Activated CD4-positive, alpha-beta T cell treated with anti-CD3 and anti-CD28 coated beads, Interleukin-2, Interleukin-6, amounts not matched to agents 100 ng/mL and 50 ng/mL, durations not matched to agents 16 hours and 8 hours (primary cell): ENCODE data around the gene CFAP300.

Experiments
- DNase-seq: peaks from one replicate; pipeline ENCODE4 v3.0.0-alpha.2; 2020

CFAP300 gene

DNA sequence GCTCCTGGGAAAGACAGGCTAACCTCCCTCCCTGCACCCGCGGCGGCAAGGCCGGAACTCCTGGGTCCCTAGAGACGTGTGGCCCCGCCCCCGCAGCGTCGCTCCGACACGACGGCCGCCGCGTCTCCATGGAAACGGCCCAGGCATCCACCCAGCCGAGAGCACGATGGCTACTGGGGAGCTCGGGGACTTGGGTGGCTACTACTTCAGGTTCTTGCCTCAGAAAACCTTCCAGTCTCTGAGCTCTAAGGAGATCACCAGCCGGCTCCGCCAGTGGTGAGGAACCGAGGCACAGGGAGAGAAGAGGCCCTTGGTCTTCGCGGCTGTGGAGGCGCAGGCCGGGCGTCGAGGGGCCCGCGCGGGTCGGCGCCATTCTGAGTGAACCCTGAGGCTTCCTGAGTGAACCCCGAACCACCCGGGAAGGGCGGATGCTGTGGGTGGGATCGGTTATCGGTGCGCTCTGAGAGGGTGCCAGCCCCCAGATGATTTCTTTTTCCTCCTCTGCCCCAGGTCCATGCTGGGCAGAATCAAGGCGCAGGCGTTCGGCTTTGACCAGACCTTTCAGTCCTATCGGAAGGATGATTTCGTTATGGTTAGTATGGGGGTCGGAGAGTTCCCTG, at the start of gene CFAP300:
Gene CFAP300 (plus strand): TSS at position 133 of the 620 bp plus-strand sequence. CDS start 34 bp downstream, at position 167.
- DNase-seq: peak; percentile 64

DNA sequence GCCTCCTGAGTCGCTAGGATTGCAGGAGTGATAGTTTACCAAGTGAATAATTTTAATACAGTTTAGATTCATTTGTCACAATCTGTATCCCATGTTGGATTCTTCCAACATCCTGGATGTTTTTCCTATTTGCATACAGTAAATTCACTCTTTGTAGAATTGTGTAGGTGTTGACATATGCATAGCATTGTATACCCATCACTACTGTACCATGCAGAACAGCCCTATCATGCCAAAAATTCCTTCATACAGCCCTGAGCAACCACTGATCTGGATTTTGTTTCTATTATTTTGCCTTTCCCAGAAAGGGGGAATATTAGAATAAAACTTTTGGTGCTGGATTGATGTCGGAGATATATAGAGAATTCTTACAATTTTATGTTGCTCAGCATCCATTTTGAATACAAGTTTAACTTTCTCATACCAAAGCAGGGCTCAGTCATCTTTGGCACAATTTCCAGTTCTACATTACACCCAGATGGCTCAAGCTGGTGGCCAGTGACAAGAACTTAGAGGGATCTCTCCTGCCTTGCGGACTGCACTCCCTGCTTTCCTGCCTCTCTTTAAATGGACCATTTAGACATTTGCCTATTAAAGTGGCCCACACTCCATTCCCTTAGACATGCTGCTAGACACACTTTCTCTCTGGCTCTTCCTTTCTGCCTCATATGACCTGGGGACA, 45.4 kb upstream of the CFAP300 start:
- DNase-seq: no peak

DNA sequence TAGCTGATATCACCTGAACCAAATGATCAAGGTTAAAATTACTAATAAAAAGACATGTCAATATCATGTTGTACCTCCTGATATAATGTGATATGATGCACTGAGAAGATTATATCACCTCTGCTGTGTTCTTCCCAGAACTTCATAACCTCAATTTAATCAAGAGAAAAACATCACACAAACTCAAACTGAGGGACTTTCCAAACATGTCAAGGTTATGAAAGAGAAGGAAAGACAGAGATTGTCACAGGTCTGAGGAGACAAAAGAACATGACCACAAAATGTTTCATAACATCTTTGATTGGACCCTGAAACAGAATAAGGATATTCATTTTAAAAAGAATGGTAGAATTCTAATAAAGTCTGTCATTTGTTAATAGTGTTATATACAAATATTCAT, 43.0 kb upstream of the CFAP300 start:
- DNase-seq: no peak

DNA sequence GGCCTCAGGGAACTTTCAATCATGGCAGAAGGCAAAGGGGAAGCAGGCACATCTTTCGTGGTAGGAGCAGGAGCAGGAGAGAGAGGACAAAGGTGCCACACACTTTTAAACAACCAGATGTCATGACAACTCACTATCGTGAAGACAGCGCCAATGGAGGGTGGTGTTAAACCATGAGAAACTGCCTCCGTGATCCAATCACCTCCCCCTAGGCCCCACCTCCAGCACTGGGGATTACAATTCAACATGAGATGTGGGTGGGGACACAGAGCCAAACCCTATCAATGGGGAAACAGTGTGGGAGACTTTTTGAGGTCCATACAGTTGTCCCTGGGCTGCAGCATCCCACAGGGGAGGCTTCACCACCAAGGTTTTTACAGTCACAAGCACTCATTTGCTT, 41.9 kb upstream of the CFAP300 start:
- DNase-seq: no peak

DNA sequence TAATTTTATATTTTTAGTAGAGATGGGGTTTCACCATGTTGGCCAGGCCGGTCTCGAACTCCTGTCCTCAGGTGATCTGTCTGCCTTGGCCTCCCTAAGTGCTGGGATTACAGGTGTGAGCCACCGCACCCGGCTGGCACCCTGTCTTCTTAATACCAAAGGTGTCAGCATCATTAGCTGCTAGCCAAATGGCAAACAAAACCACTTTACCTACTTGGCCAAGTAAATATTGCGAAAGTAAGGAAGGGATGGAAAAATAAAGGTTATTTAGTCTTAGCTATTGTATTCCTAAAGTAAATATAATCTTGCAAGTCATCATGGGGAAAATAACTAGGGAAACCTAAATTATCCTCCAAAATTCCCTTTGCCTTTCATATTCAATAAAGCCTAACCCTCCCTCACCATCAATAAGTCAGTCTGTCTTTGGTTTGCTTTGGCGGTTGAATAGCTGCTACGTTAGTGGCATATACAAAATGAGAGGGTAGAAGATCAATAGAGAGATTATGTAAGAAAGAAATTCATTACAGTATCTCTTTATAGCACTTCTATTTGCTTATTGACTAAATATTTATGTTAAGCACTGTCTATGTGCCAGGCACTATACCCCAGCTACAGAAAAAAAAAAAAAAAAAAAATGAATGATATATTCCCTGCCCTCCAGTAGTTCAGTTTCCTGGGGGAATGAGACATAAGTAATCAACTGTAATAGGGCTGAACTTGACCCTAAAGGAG, 40.2 kb upstream of the CFAP300 start:
- DNase-seq: no peak

DNA sequence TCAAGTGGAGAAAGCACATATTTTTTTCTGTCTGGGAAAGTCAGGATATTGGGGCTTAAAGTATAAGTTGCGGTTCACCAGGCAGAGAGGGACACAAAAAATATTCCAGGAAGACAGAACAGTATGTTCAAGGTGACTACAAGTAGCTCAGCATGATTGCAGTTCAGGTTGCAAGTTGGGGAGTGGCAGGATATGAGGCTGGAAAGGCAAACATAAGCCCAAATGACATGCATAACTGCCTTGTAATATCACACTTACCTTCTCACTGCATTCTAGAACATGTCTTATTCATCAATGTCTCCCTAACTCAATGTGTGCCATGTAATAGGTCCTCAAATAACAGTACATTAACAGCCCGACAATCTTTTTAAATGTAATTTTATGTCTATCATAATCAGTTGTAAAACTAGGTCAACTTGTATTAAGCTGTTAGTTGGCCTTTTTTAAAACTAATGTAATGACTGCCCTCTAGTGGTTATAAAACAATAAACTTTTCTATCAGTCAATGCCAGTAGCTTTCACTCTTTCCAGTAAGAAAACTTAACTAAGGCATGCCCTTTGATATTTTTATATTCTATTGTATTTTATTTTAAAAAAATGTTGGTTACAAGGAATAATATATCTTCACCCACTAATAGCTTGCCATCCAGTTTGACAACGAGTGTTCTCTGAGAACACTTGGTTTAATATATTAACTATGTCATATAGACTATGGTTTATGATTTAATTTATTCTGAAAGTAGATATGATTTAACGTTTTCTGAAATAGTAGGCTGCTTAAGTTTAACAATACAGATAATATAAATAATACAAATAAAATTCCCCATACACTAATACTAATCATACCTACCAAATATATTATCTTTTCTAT, 39.4 kb upstream of the CFAP300 start:
- peak; percentile 40 for DNase-seq

DNA sequence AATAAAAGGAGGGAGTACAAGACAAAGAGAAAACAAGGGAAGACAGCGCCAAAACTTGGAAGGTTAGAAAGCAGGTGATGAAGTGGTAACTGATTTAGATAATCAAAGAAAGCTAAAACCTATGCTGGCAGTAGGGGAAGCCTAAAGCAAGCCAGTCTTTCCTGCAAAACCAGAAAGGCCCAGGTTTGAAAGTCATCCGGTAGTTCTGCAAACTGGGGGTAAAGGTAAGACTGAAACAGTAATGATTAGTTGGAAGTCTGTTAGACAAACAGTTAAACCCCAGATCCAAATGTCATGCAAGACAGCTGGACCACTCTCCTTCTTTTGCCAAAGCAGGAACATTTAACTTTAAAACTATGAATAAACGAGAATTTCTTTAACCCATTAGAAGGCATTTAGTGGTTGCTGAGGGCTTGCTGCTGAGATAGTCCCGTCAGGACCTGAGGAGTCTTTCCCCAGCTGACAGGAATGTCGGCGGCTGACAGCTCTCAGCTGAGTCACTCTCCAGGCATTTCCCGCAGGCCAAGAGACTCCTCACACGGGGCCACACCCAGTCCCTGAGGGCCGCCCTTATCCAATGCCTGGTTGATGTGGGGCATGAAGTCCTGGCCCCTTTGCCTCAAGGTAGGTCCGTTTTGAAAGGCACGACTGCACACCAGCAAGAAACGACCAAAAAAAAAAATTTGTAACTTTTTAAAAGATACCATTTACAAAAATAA, 36.3 kb upstream of the CFAP300 start:
- no peak for DNase-seq

DNA sequence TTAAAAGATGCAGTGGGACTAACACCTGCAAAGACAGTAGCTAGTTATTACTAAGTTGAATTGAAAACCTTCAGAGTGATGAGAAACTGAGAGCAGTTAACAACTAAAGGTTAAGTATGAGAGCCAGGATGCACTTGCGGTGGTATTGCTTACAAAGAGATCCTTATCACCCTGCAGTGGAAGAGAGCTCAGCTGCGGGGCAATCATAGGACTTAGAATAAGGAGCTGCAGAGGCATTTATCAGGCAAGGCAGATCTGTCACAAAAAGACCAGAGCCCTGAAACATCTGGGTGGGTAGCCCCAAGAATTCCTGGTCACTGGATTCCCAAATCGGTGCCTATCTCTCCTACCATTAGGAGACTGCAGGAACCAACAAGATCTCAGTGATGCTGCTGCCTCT, 34.3 kb upstream of the CFAP300 start:
- DNase-seq: peak; percentile 12

DNA sequence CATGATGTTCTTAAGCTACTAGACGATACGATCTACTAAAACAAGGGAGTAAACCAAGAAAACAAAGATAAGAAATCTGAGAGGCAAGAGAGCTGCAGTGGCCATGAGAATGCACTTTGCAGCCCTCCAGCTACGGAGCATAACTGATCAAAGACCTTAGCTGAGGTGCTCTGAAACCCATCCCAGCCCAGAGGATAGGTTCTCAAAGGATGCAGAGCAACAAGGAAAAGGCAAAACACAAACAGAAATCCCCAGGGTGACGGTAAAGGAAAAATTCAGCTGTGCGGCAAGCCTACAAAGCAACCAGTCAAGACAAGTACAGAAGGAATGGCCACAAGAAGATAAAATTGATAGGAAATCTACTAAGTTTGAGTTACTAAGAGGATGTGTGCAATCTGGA, 32.5 kb upstream of the CFAP300 start:
- DNase-seq: no peak

DNA sequence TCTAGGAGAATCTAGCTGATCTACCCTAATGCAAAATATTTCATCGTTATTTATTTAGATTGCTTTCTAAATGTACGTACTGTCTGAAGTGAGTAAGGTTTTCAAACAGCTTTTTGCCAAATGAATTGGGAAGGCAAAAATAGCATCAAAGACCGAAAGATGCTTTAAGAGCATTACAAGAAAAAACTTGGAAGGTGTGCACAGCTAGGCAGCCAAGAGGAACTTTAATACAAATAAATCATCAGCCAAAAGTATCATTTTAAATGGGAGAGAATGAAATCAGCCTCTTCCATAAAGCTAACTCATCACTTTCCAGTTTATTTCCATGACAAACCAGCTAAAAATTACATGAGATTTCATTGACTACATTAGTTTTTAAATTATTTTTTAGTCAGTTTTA, 30.2 kb upstream of the CFAP300 start:
- DNase-seq: no peak

DNA sequence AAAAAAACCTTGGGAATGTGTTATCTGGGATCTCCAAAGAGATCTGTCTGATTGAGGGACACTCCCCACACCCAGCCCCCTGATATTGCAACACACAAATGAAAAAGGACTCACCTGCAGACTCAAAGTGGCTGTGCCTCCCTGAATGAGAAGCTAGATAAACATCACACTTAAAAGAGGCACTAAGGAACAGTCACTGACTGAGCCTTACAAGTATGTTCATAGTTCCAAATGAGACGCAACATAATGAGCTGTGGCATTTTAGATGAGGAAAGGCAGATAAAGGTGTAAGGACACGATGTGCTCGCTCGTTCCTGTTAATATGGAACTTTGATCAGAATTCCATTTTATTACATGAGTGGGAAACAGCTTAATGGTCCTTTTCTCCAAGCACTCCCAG, 21.0 kb upstream of the CFAP300 start:
- DNase-seq: no peak

DNA sequence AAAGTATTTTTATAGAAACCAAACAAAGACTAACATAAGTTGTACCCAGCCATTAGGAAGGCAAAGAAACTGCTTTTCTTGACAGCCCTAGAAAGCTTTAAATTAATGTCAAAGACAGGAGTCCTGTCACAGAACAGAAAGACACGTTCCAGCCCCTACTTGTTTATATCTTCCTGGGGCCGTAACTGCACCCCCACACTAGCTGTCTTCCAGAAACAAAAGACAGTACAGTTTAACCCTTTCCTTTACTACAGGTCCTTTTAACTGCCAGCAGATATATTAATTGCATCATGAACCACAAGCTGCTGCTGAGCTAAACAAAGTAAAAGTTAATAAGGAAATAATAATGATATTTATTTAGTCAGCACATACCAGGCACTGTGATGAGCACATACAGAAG, 20.3 kb upstream of the CFAP300 start:
- no peak for DNase-seq

DNA sequence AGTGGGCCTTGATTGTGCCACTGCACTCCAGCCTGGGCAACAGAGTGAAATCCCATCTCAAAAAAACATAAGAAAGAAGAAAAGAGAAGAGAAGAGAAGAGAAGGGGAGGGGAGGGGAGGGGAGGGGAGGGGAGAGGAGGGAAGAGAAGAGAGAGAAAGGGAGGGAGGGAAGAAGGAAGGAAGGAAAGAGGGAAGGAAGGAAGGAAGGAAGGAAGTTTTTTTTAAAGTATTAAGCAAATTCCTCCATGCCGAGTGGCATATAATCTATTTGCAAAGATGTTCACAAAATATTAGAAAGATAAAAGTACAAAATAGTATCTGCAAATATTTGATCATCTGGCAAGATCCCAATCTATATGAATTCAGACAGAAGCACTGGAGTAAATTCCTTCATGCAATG, 10.5 kb upstream of the CFAP300 start:
- no peak for DNase-seq

DNA sequence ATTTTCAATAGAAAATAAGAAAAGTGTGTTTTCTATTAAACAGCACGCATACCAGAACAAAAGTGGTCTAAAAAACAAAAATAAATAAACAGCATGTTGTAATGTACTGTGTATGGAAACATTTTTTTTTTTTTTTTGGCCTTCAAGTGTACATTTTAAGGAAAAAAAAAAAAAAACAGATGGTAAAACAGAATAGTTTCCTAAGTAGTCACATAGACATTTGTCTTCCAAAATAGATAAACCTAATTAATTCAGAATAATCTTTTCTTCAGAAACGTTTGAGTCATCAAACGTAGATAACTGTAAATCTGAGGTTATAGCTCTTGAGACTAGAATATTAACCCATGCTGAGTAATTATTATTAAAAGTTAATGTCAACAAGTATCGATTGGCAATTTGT, 396 bp upstream of the CFAP300 start:
- DNase-seq: no peak

DNA sequence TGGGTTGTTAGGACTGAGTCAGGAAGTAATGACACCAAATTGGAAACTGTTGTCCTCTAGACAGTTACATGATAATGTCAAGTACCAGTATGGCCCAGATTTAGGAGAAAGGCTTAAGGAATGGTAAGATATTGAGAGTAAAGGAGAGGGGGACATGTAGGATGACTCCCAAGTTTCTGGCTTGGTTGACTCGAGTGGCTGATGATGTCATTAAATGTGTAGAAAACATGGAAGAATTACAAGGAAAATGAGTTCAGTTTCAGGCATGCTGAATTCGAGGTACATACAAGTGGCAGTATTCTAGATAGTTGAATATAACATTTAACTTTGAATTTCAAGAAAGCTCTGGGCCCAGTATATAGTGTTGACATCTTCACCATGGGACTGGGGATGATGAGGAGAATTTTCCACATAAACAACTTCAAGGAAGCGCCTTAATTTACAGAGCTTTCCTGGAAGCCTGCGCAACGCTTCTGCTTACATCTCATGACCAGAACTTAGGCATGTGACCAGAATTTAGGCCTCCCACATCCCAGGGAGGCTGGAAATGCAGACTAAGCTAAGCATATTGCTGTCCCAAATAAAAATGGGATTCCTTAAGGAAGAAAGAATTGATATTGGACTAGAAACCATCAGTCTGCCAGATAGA, 3.8 kb downstream of the CFAP300 start:
- no peak for DNase-seq

DNA sequence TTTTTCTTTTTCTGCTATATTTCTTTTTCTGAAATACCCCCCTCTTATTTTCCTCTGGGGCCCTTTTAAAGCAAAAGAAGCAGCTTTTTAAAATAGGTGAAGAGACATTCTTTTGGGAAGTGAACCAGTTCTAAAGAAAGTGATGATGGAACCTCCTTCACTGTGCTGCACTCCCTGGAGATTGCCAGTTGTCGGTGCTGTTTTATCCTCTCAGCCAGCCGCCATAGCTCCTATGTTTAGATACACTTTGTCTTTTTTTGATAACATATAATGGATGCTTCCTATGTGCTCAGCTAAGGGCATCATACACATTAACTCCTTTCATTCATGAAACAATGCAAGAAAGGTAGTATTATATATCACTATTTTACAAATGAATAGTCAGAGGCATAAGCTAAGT, 14.0 kb downstream of the CFAP300 start:
- no peak for DNase-seq

DNA sequence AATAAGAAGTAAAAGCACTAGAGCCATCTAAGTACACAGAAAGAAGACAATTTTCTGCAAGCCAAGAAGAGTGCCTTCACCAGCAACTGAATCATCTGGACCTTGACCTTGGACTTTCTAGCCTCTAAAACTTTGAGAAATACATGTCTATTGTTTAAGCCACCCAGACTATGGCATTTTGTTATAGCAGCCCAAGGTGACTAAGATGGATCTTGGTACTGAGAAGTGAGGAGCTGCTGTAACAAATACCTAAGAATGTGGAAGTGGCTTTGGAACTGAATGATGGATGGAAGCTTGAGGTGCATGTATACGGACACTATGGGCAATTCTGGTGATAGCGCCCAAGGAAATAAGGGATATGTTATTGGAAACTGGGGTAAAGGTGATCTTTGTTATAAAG, 14.9 kb downstream of the CFAP300 start:
- DNase-seq: no peak

DNA sequence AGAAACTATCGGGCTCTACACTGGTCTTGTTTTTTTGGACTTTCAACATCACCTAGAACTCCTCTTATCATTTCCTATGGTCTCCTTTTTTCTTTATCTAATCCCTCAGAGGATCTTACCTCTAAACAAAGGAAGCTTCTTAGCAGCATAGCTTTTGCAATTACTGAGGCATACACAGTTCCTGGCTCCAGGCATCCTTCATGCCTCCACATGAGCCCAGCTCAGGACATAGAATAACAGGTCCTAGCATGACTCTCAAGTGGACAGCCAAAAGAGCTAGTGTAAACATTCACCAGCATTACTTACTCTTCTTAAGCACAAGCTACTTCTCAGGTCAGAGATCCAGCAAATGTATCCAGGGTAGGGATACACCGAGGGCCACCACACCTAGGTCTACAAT, 17.1 kb downstream of the CFAP300 start:
- no peak for DNase-seq

DNA sequence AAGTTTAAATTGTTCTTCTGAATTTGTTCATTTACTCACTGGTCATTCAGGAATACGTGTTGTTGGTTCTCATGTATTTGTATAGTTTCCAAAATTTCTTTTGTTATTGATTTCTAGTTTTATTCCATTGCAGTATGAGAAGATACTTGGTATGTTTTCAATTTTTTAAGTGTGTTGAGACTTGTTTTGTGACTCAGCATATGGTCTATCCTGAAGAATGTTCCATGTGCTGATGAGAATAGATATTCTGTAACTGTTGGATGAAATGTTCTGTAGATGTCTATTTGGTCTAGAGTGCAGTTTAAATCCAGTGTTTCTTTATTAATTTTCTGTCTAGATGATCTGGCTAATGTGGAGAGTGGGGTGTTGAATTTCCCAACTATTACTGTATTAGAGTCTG, 23.5 kb downstream of the CFAP300 start:
- no peak for DNase-seq

DNA sequence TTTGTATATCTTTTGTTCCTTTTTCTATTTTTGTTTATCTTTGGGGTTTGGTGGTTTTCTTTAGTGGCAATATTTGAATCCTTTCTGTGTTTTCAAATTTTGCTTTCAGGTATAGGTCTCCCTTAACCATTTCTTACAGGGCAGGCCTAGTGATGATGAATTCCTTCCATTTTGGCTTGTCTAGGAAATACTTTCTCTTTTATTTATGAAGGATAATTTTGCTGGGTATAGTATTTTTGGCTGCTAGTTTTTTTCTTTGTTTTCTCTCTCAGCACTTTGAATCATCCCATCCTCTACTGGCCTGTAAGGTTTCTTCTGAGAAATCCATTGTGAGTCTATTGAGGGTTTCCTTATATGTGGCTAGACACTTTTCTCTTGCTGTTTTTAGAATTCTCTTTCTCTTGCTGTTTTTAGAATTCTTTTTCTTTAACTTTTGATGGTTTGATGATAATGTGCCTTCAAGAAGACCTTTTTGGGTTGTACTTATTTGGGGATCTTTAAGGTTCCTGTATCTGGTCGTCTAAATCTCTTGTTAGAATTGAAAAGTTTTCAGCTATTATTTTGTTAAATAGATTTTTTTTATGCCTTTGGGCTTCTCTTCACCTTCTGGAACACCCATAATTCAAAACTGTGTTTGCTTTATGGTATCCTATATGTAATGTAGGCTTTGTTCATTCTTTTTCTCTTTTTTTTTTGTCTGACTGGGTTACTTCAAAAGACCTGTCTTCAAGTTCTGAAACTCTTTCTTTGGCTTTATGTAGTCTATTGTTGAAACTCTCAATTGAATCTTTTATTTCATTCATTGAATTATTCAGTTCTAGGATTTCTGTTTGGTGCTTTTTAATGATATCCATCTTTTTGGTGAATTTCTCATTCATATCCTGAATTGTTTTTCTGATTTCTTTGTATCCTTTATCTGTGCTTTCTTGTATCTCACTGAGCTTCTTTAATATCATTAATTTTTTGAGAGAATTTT, 24.5 kb downstream of the CFAP300 start:
- no peak for DNase-seq

DNA sequence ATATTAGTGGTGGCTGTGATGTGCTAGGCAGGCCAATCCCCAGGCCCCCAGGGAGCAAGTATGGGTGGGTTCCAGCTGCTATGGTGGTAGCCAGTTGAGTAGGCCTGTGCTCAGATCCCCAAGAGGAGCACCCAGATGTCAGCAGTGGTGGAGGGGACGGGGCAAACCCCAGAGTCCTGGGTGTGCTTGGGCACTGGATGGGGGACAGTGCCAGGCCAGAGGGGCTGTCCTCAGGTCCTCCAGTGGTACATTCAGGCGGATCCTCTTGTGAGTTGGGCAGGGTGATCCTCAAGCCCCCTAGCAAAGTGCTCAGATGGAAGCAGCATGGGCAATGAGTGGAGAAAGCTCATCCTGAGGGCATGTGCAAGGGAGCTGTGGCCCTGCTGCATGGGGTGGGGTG, 26.0 kb downstream of the CFAP300 start:
- DNase-seq: no peak
